Heart right ventricle (tissue), 16 donors: ENCODE measurements around the gene SLC15A3. TPM values are rescaled to one million over a fixed set of nuclear protein-coding genes. Genes with fewer than 3 reads are reported as not detected.
"Not testable (repeated sequence)": the region's sequence is repeated elsewhere in the genome, so short reads cannot be mapped to it uniquely, and the experiment has no call there.

ENCODE experiments used
- ATAC-seq, 8 donors: fragments of 200-7000 bp; cut with Tn5 transposase; one replicate each; pipeline ENCODE4 v1.9.1; 2020; ENCODE audit warnings: mild to moderate bottlenecking in 8 of 8, moderate library complexity in 8 of 8, moderate number of reproducible peaks in 1 of 8
- DNase-seq, 2 donors: peaks; one replicate each; pipeline ENCODE4 v3.0.0-alpha.2; 2020
- H3K27ac ChIP-seq, 10 donors: fragments of 200-600 bp; sonication (generic) in 2 of 10; one replicate each; pipeline versions ENCODE4 v1.5.0 to v1.8.0; 2020 to 2022; ENCODE audit warnings: mild to moderate bottlenecking in 3 of 10
- H3K27me3 ChIP-seq, 7 donors: fragments of 200-600 bp; one replicate each; pipeline ENCODE4 v1.8.0; 2021 to 2022; ENCODE audit warnings: mild to moderate bottlenecking in 2 of 7
- H3K36me3 ChIP-seq, 9 donors: fragments of 200-600 bp; sonication (generic) in 1 of 9; one replicate each; pipeline versions ENCODE4 v1.5.0 to v1.8.0; 2020 to 2022; ENCODE audit warnings: mild to moderate bottlenecking in 2 of 9
- H3K4me1 ChIP-seq, 9 donors: fragments of 200-600 bp; sonication (generic) in 1 of 9; one replicate each; pipeline versions ENCODE4 v1.5.0 to v1.8.0; 2020 to 2022; ENCODE audit warnings: mild to moderate bottlenecking in 4 of 9
- H3K4me3 ChIP-seq, 10 donors: fragments of 200-600 bp; sonication (generic) in 2 of 10; one replicate each; pipeline versions ENCODE4 v1.5.0 to v1.8.0; 2020 to 2022; ENCODE audit warnings: mild to moderate bottlenecking in 7 of 10, moderate library complexity in 2 of 10
- H3K9me3 ChIP-seq, 11 donors: fragments of 200-600 bp in 10 of 11; sonication (generic) in 2 of 11; one replicate each; pipeline versions ENCODE4 v1.5.0 to v1.8.0; 2013 to 2022; ENCODE audit warnings: mild to moderate bottlenecking in 2 of 11, control low read depth in 1 of 11, moderate library complexity in 1 of 11
- CTCF ChIP-seq, 9 donors: fragments of 200-600 bp; sonication (generic) in 2 of 9; IDR thresholded peaks; one replicate each; pipeline versions ENCODE4 v1.5.0 to v1.8.0; 2021 to 2022; ENCODE audit warnings: antibody characterized with exemption in 9 of 9, mild to moderate bottlenecking in 5 of 9, moderate library complexity in 1 of 9
- whole genome bisulfite sequencing, 2 donors: extraction: QIAGEN DNeasy Blood & Tissue Kit; methylation state at CpG; one replicate each; pipeline ENCODE4 v1.1.7; 2013; ENCODE audit warnings: inconsistent platforms in 1 of 2; 5-methylcytosine and 5-hydroxymethylcytosine counted together
- intact Hi-C, 10 donors: fragments of 100-400 bp; cut with DNase I; formaldehyde crosslinking; loops; one replicate each; pipeline versions ENCODE4 v1.11.1 to v1.14.2; 2022
- polyA plus RNA-seq, 2 donors: library from polyadenylated mRNA; stranded (reverse); fragments of 200-250 nt; gene quantifications; one replicate each; pipeline ENCODE4 v1.2.3, GENCODE V29; 2013
- total RNA-seq, 10 donors: library from RNA; stranded (reverse); fragmentation: NEBNext Ultra II Directional in 3 of 10; extraction: Animal tissue kit (Norgen Biotek cat#: 25700) in 3 of 10; gene quantifications; one replicate each; pipeline versions ENCODE4 v1.2.1 to v1.2.4, GENCODE V29; 2021 to 2023
- donor health status: Arrhythmogenic right ventricular cardiomyopathy.
- donor health status: ischemic (EF 13 %, LVEDD 7.1; RV severe dilation, severe dysfunction).
- donor health status: healthy with polysubstance abuse.
- donor health status: DM: no; HTN: yes; CAD: no.
- donor health status: DM: no; HTN: no; CAD: no.
- donor health status: ischemic (EF 25% LVEDD 6.9; RV normal size, moderate dysfunction).
- donor health status: ischemic (EF 25% LVEDD 5.7; RV mildly dilated, moderate dysfunction).
- donor health status: healthy.
- donor health status: DM: yes; HTN: yes; CAD: no.
- donor health status: Ischemic cardiomyopathy.
- donor health status: ischemic (EF 35%, LVEDD 5.7; RV mildly dilated, moderate dysfunction).
- donor health status: nonischemic (EF 11% LVEDD 7.7; RV severe dilation, severe dysfunction).
- donor health status: DM: yes; HTN: yes; CAD: no.
- donor health status: PGD.
- donor health status: ischemic (EF 29% LVEDD 5.4; RV normal size, mild dysfunction).
- donor health status: nonischemic (EF 23%, LVEDD 6.1; RV moderate dilation, normal function).

The SLC15A3 gene
- total and polyA plus RNA-seq, 12 donors, result 9.5 to 52.4 (median 19.5) TPM

GRCh38 chr11:60910711-60911380 is 41.1 kb downstream of the SLC15A3 start:
- Histone ChIP-seq H3K27me3 (no peaks in the 10 kb centered on the region), H3K36me3 (no peaks in the 10 kb centered on the region), H3K9me3 (no peaks in the 10 kb centered on the region), H3K4me1 (peaks cover 5 to 60% (median 41%) of the 10 kb centered on the region in 9 donors), H3K4me3 (no peak overlapping the region), H3K27ac (peak overlapping the region in 8 of 10 donors; percentile 14 to 94 (median 50))
- intact Hi-C loops, result loop anchor here in 3 of 10 donors (10.0 kb wide), 2 partner anchors 214 to 224 kb away; no protein-coding TSS in a partner anchor
- DNase-seq, result no peak
- TF ChIP-seq CTCF (IDR thresholded peaks at IDR 0.05), result peak in 6 of 9 donors; percentile 20 to 44 (median 22)
- WGBS, 2 donors, result 48 to 51% methylated on average over 5 of the region's 5 CpGs
- no peak for ATAC-seq

GRCh38 chr11:60910281-60910687 is 41.7 kb downstream of the SLC15A3 start:
- ATAC-seq, result no peak
- Histone ChIP-seq H3K36me3 (no peaks in the 10 kb centered on the region), H3K4me1 (peaks cover 7 to 60% (median 40%) of the 10 kb centered on the region in 9 donors), H3K9me3 (no peaks in the 10 kb centered on the region), H3K27ac (peak overlapping the region in 7 of 10 donors; percentile 14 to 94 (median 55)), H3K4me3 (no peak overlapping the region), H3K27me3 (no peaks in the 10 kb centered on the region)
- WGBS, 2 donors, result 75 to 89% methylated on average over 3 of the region's 3 CpGs
- no peak for DNase-seq
- intact Hi-C loops, result loop anchor here in 3 of 10 donors (10.0 kb wide), 2 partner anchors 215 to 225 kb away; no protein-coding TSS in a partner anchor
- no peak for TF ChIP-seq CTCF (IDR thresholded peaks at IDR 0.05)

GRCh38 chr11:60909680-60910280 is 42.2 kb downstream of the SLC15A3 start:
- DNase-seq, ATAC-seq, H3K36me3 ChIP-seq, H3K4me3 ChIP-seq, H3K27me3 ChIP-seq, H3K9me3 ChIP-seq: not testable (repeated sequence)
- WGBS, 2 donors, result 53 to 74% methylated on average over 3 of the region's 3 CpGs
- Histone ChIP-seq H3K4me1 (peaks cover 10 to 60% (median 40%) of the 10 kb centered on the region in 9 donors), H3K27ac (peak overlapping the region in 2 of 10 donors; percentile 63 to 74)
- intact Hi-C loops, result loop anchor here in 3 of 10 donors (5.0 to 10.0 kb wide), 3 partner anchors 43 to 225 kb away; partner anchors contain the start of gene SLC15A3 (in 1 of the 3)

GRCh38 chr11:60908803-60909202 is 43.2 kb downstream of the SLC15A3 start:
- peaks cover 10 to 67% (median 47%) of the 10 kb centered on the region in 9 donors for H3K4me1 ChIP-seq

More at GRCh38 chr11:60908803-60909202, 43.2 kb downstream of the SLC15A3 start:
- H3K9me3 ChIP-seq, result no peaks in the 10 kb centered on the region
- H3K27me3 ChIP-seq, result no peaks in the 10 kb centered on the region
- 33 to 55% methylated on average over 1 of the region's 1 CpG for WGBS, 2 donors
- no peak overlapping the region for H3K27ac ChIP-seq
- DNase-seq, result no peak
- ATAC-seq, result no peak
- H3K4me3 ChIP-seq, result no peak overlapping the region
- peaks cover 0 to 4% (median 0%) of the 10 kb centered on the region in 9 donors for H3K36me3 ChIP-seq
- no peak for TF ChIP-seq CTCF (IDR thresholded peaks at IDR 0.05)
- intact Hi-C loops, result loop anchor here in 1 of 10 donors (5.0 kb wide), 1 partner anchor 43 kb away; the partner anchor contains the start of gene SLC15A3
